GM23248 (cell line): ENCODE measurements around the gene CLCF1. TPM values are rescaled to one million over a fixed set of nuclear protein-coding genes. Genes with fewer than 3 reads are reported as not detected.
A peak's percentile ranks its signal among the peaks of the same experiment; 100 is the strongest.

ENCODE experiments used
- DNase-seq: peaks from one replicate; pipeline ENCODE4 v3.0.0-alpha.2; 2015
- H2AFZ ChIP-seq: fragments of 200-600 bp; sonication (generic); 2 replicates; pipeline ENCODE4 v1.6.1; 2016; ENCODE audit warnings: antibody characterized with exemption
- H3F3A ChIP-seq: fragments of 200-600 bp; sonication (generic); 2 replicates; pipeline ENCODE4 v1.6.1; 2016; ENCODE audit warnings: mild to moderate bottlenecking, antibody characterized with exemption, mixed run types; ENCODE audit not compliant: insufficient read depth
- H3K27ac ChIP-seq: fragments of 200-600 bp; sonication (generic); 2 replicates; pipeline ENCODE4 v1.5.1; 2016; ENCODE audit warnings: mild to moderate bottlenecking
- H3K27me3 ChIP-seq: fragments of 200-600 bp; sonication (generic); replicated peaks from 2 replicates; pipeline ENCODE4 v1.6.1; 2016; ENCODE audit warnings: mild to moderate bottlenecking; ENCODE audit not compliant: insufficient read depth
- H3K36me3 ChIP-seq: fragments of 200-600 bp; sonication (generic); 2 replicates; pipeline ENCODE4 v1.6.1; 2016; ENCODE audit warnings: low read depth, mild to moderate bottlenecking
- H3K4me1 ChIP-seq: fragments of 200-600 bp; sonication (generic); 2 replicates; pipeline ENCODE4 v1.6.1; 2016; ENCODE audit warnings: mild to moderate bottlenecking; ENCODE audit not compliant: insufficient read depth
- H3K4me2 ChIP-seq: fragments of 200-600 bp; sonication (generic); one replicate; pipeline ENCODE4 v1.6.1; 2016; ENCODE audit warnings: mild to moderate bottlenecking; ENCODE audit not compliant: unreplicated experiment
- H3K4me3 ChIP-seq: fragments of 200-600 bp; sonication (generic); 2 replicates; pipeline ENCODE4 v1.5.1; 2016; ENCODE audit warnings: mild to moderate bottlenecking
- H3K79me2 ChIP-seq: fragments of 200-600 bp; sonication (generic); 2 replicates; pipeline ENCODE4 v1.6.1; 2016; ENCODE audit warnings: mild to moderate bottlenecking; ENCODE audit not compliant: insufficient read depth
- H3K9ac ChIP-seq: fragments of 200-600 bp; sonication (generic); 2 replicates; pipeline ENCODE4 v1.6.1; 2016; ENCODE audit warnings: mild to moderate bottlenecking
- H3K9me2 ChIP-seq: fragments of 200-600 bp; sonication (generic); 2 replicates; pipeline ENCODE4 v1.6.1; 2016; ENCODE audit warnings: mixed run types, mild to moderate bottlenecking, moderate library complexity; ENCODE audit not compliant: insufficient read depth
- H3K9me3 ChIP-seq: fragments of 200-600 bp; sonication (generic); one replicate; pipeline ENCODE4 v1.6.1; 2017; ENCODE audit warnings: low read depth
- H4K20me1 ChIP-seq: fragments of 200-600 bp; sonication (generic); 2 replicates; pipeline ENCODE4 v1.6.0; 2016; ENCODE audit not compliant: insufficient read depth
- EZH2 ChIP-seq: fragments of 200-600 bp; sonication (generic); IDR thresholded peaks from 2 replicates; pipeline ENCODE4 v1.6.1; 2018; ENCODE audit warnings: antibody characterized with exemption, mild to moderate bottlenecking; ENCODE audit not compliant: insufficient read depth, poor library complexity, severe bottlenecking
- EZH2phosphoT487 ChIP-seq: fragments of 200-600 bp; sonication (generic); IDR thresholded peaks from 2 replicates; pipeline ENCODE4 v1.6.1; 2018; ENCODE audit warnings: antibody characterized with exemption, moderate library complexity, mild to moderate bottlenecking, low read depth; ENCODE audit not compliant: insufficient read depth
- WGBS, 2 experiments: methylation state at CpG; one replicate each; pipeline ENCODE4 v1.1.6; 2015 to 2017; ENCODE audit warnings: low lambda C conversion rate in 2 of 2, low coverage in 1 of 2; ENCODE audit errors: missing lambda C conversion rate in 2 of 2; 5-methylcytosine and 5-hydroxymethylcytosine counted together
- in situ Hi-C: fragments of 300-500 bp; cut with MboI; formaldehyde crosslinking; loops from 2 replicates; pipeline ENCODE4 v1.15.0; 2020
- polyA plus RNA-seq: library from polyadenylated mRNA; unstranded; fragments of >200 nt; fragmentation: Nextera tagmentation; extraction: Ambion mirVana; gene quantifications from 2 replicates; pipeline ENCODE4 v1.2.1, GENCODE V29; 2016
- total RNA-seq: library from RNA; depleted of rRNA; stranded (reverse); fragments of >200 nt; shearing (Covaris generic); gene quantifications from 2 replicates; pipeline ENCODE4 v1.2.3, GENCODE V29; 2014

CLCF1 gene
- total and polyA plus RNA-seq, 2 experiments from 2014 or later: 20.0 to 39.1 TPM

GRCh38 chr11:67409261-67409666 is 35.9 kb upstream of the CLCF1 start:
- Histone ChIP-seq H3K79me2 (no peaks in the 10 kb centered on the region), H3K27me3 (peaks cover 23% of the 10 kb centered on the region), H3K4me1 (no peaks in the 10 kb centered on the region), H3K4me3 (no peak overlapping the region), H2AFZ (no peak overlapping the region), H3K4me2 (no peak overlapping the region), H3K9me3 (no peaks in the 10 kb centered on the region), H3F3A (no peaks in the 10 kb centered on the region), H4K20me1 (no peaks in the 10 kb centered on the region), H3K27ac (no peak overlapping the region), H3K9ac (no peak overlapping the region), H3K36me3 (no peaks in the 10 kb centered on the region), H3K9me2 (no peaks in the 10 kb centered on the region)
- no peak for DNase-seq
- no peak for TF ChIP-seq EZH2
- 59% methylated on average over 10 to 24 of the region's 24 CpGs for WGBS, 2 experiments
- in situ Hi-C loops: no loop called here

GRCh38 chr11:67408437-67409200 is 35.2 kb upstream of the CLCF1 start:
- DNase-seq: no peak
- peaks cover 23% of the 10 kb centered on the region for H3K27me3 ChIP-seq
- no peaks in the 10 kb centered on the region for H3K9me3 ChIP-seq
- no peak overlapping the region for H3K9ac ChIP-seq
- no peaks in the 10 kb centered on the region for H4K20me1 ChIP-seq
- no peaks in the 10 kb centered on the region for H3K9me2 ChIP-seq
- H3K27ac ChIP-seq: no peak overlapping the region
- TF ChIP-seq EZH2phosphoT487 (no peak), EZH2 (no peak)
- no peaks in the 10 kb centered on the region for H3K79me2 ChIP-seq
- H3K4me3 ChIP-seq: no peak overlapping the region
- H3K36me3 ChIP-seq: no peaks in the 10 kb centered on the region
- in situ Hi-C loops: no loop called here
- H3K4me1 ChIP-seq: no peaks in the 10 kb centered on the region
- no peak overlapping the region for H2AFZ ChIP-seq
- H3K4me2 ChIP-seq: no peak overlapping the region
- 50 to 58% methylated on average over 18 of the region's 18 CpGs for WGBS, 2 experiments
- H3F3A ChIP-seq: no peaks in the 10 kb centered on the region

- Histone ChIP-seq H3K27me3 (peaks cover 23% of the 10 kb centered on the region), H3K79me2 (no peaks in the 10 kb centered on the region), H3K36me3 (no peaks in the 10 kb centered on the region), H3K4me2 (no peak overlapping the region), H3K4me3 (no peak overlapping the region), H3K9me3 (no peaks in the 10 kb centered on the region), H3K9ac (no peak overlapping the region), H4K20me1 (no peaks in the 10 kb centered on the region), H3K4me1 (no peaks in the 10 kb centered on the region), H3K9me2 (no peaks in the 10 kb centered on the region), H3K27ac (no peak overlapping the region), H3F3A (no peaks in the 10 kb centered on the region), H2AFZ (no peak overlapping the region)
- no peak for TF ChIP-seq EZH2
- TF ChIP-seq EZH2phosphoT487: no peak
- in situ Hi-C loops: no loop called here
- 53 to 64% methylated on average over 12 of the region's 12 CpGs for WGBS, 2 experiments
- DNase-seq: no peak
Observed at GRCh38 chr11:67407688-67408163, 34.3 kb upstream of the CLCF1 start.

- WGBS, 2 experiments: 17 to 26% methylated on average over 12 of the region's 12 CpGs
- H3K9me3 ChIP-seq: no peaks in the 10 kb centered on the region
- no peak overlapping the region for H2AFZ ChIP-seq
- peak; percentile 28 for DNase-seq
- no peaks in the 10 kb centered on the region for H3K9me2 ChIP-seq
- H3F3A ChIP-seq: no peaks in the 10 kb centered on the region
- no peaks in the 10 kb centered on the region for H3K36me3 ChIP-seq
- peaks cover 4% of the 10 kb centered on the region for H3K4me1 ChIP-seq
- no peak overlapping the region for H3K4me3 ChIP-seq
- no peak overlapping the region for H3K27ac ChIP-seq
- no peak for TF ChIP-seq EZH2phosphoT487
- TF ChIP-seq EZH2: no peak
- H3K79me2 ChIP-seq: no peaks in the 10 kb centered on the region
- peaks cover 22% of the 10 kb centered on the region for H3K27me3 ChIP-seq
- in situ Hi-C loops: no loop called here
- H4K20me1 ChIP-seq: no peaks in the 10 kb centered on the region
- no peak overlapping the region for H3K9ac ChIP-seq
- no peak overlapping the region for H3K4me2 ChIP-seq
Observed at GRCh38 chr11:67406969-67407687, 33.7 kb upstream of the CLCF1 start.
